Bronchus fibroblast of lung (primary cell): ENCODE results near the gene LZTS3. TPM values are rescaled to one million over a fixed set of nuclear protein-coding genes. Genes with fewer than 3 reads are reported as not detected.

ENCODE experiments used
- total RNA-seq: library from RNA; depleted of rRNA; stranded (reverse); fragments of >200 nt; gene quantifications from 2 replicates; pipeline ENCODE4 v1.2.3, GENCODE V29; 2015

The LZTS3 gene
- total RNA-seq, result 1.2 and 1.5 TPM in 2 replicates

GRCh38 chr20:3172933-3173609 is at the start of gene LZTS3:
LZTS3 (minus strand) TSS chr20:3173549; CDS start chr20:3167163, 6,386 bp downstream.

DNA sequence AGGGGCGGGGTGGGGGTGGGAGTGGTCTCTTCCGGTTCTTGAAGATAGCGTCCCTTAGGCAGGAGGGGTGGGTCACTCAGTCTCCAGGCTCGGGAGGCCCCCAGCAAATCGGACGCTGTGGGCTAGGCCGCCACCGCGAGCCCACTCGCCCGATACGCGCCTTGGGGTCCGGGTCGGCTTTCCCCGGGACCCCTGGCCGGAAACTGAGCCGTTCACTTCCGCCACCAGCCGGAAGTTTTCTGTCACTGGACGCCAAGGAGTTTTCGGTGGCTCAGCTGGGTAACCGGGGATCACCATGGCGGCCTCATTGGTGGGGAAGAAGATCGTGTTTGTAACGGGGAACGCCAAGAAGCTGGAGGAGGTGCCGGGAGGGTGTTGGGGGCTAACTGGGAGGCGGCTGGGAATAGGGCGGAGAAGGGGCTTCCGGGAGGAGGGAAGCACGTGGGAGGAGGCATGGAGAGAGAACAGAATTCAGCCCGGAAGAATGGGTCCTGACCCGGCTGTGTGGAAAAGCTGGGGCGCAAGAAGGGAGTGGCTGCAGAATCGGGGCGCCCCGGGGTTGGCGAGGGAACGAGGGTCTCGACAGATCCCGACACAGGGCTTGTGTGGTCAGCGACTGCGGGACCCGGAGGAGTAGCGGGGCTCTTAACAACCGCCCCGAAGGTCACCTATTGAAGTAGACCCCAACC is 36.1 kb upstream of the LZTS3 start, which contains the start of gene ITPA:
ITPA (plus strand) TSS at position 242 of the 689 bp plus-strand sequence; CDS start at position 296, 54 bp downstream.

GRCh38 chr20:3204124-3204794 is 30.9 kb upstream of the LZTS3 start, which contains the start of gene DDRGK1:
DDRGK1 (minus strand) TSS chr20:3204682; CDS start chr20:3204627, 55 bp downstream.

Other genes with a start within 250 kb of the LZTS3 start
- gene GNRH2, start 129.9 kb downstream of the LZTS3 start, total RNA-seq, result not detected in 2 replicates
- gene MRPS26, start 127.5 kb downstream of the LZTS3 start, total RNA-seq, result 74.9 and 89.9 TPM in 2 replicates
- not detected in 2 replicates for gene OXT, start 101.9 kb downstream of the LZTS3 start, total RNA-seq
- not detected in 2 replicates for gene AVP, start 88.8 kb downstream of the LZTS3 start, total RNA-seq
- 8.6 and 9.1 TPM in 2 replicates for gene FASTKD5, start 13.7 kb downstream of the LZTS3 start, total RNA-seq
- 5.2 and 5.5 TPM in 2 replicates for gene UBOX5, start 13.7 kb downstream of the LZTS3 start, total RNA-seq
- gene DDRGK1, start 31.1 kb upstream of the LZTS3 start, total RNA-seq, result 39.4 and 41.2 TPM in 2 replicates
- 72.6 and 77.0 TPM in 2 replicates for gene ITPA, start 35.9 kb upstream of the LZTS3 start, total RNA-seq
- gene SLC4A11, start 65.6 kb upstream of the LZTS3 start, total RNA-seq, result 0.84 and 0.89 TPM in 2 replicates
- gene DNAAF9, start 234.1 kb upstream of the LZTS3 start, total RNA-seq, result 5.9 and 6.7 TPM in 2 replicates